Stomach (tissue), 4 donors: ENCODE data around the gene GAB1.

Experiments
- POLR2A ChIP-seq, 4 donors: fragments of 450-650 bp; IDR thresholded peaks; one replicate each; pipeline ENCODE4 v1.6.1; 2016; ENCODE audit warnings: antibody characterized with exemption in 4 of 4, control low read depth in 2 of 4, mild to moderate bottlenecking in 1 of 4, moderate library complexity in 1 of 4
- TF ChIP-seq, protein P1 (sequence below), 7 experiments: fragments of 450-650 bp in 4 of 7; fragments of 200-600 bp in 3 of 7; sonication (generic) in 3 of 7; IDR thresholded peaks; one replicate each; pipeline ENCODE4 v1.5.1; 2016 to 2019; ENCODE audit warnings: antibody characterized with exemption in 7 of 7, control low read depth in 2 of 7, mild to moderate bottlenecking in 1 of 7

DNA sequence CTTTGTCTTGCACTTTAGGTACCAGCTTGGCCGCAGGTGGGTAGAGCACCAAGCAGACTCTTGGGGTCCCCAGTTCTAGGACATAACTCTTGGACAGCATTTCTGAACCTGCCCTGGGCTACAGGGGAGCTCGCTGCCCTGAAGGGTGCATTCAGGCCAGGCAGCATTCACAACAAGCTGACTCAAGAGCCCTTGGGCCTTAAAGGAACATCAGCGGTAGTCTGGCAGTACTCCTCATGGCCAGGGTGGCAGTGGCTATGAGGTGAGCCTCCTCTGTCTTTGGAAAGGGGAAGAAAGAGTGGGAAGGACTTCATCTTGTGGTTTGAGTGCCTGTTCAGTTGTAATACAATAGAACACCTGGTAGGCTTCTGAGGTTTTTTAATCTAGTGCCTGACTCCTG, 152.0 kb downstream of the GAB1 start:
- TF ChIP-seq, protein P1, sequence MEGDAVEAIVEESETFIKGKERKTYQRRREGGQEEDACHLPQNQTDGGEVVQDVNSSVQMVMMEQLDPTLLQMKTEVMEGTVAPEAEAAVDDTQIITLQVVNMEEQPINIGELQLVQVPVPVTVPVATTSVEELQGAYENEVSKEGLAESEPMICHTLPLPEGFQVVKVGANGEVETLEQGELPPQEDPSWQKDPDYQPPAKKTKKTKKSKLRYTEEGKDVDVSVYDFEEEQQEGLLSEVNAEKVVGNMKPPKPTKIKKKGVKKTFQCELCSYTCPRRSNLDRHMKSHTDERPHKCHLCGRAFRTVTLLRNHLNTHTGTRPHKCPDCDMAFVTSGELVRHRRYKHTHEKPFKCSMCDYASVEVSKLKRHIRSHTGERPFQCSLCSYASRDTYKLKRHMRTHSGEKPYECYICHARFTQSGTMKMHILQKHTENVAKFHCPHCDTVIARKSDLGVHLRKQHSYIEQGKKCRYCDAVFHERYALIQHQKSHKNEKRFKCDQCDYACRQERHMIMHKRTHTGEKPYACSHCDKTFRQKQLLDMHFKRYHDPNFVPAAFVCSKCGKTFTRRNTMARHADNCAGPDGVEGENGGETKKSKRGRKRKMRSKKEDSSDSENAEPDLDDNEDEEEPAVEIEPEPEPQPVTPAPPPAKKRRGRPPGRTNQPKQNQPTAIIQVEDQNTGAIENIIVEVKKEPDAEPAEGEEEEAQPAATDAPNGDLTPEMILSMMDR (IDR thresholded peaks at IDR 0.05), result no peak
- no peak for TF ChIP-seq POLR2A (IDR thresholded peaks at IDR 0.05)
